Thyroid gland (tissue), 4 donors: ENCODE results near the gene OSBP2.
"Not testable (repeated sequence)": the region's sequence is repeated elsewhere in the genome, so short reads cannot be mapped to it uniquely, and the experiment has no call there.

Experiments used
- CTCF ChIP-seq, 6 experiments: fragments of 200-600 bp in 3 of 6; fragments of 450-650 bp in 3 of 6; sonication (generic) in 3 of 6; IDR thresholded peaks; one replicate each; pipeline ENCODE4 v1.5.1; 2016 to 2019; ENCODE audit warnings: antibody characterized with exemption in 6 of 6, mild to moderate bottlenecking in 2 of 6, inconsistent platforms in 1 of 6, moderate library complexity in 1 of 6
- POLR2A ChIP-seq, 2 donors: fragments of 450-650 bp; IDR thresholded peaks; one replicate each; pipeline ENCODE4 v1.6.1; 2017; ENCODE audit warnings: antibody characterized with exemption in 2 of 2, mild to moderate bottlenecking in 2 of 2, moderate library complexity in 1 of 2

- TF ChIP-seq CTCF, POLR2A (IDR thresholded peaks at IDR 0.05): not testable (repeated sequence)
Measured at GRCh38 chr22:30777146-30777545, 82.5 kb downstream of the OSBP2 start.
